Activated CD8-positive, alpha-beta memory T cell treated with anti-CD3 and anti-CD28 coated beads for 36 hours (primary cell): ENCODE measurements around the gene IPO4. TPM values are rescaled to one million over a fixed set of nuclear protein-coding genes. Genes with fewer than 3 reads are reported as not detected.

Experiments
- CTCF ChIA-PET: fragments of 350-600 bp; sonication (Branson Sonifier 250); formaldehyde crosslinking; loops from one replicate; lab custom pipeline; 2021; ENCODE audit warnings: antibody characterized with exemption; lab: Charles Lee
- POLR2A ChIA-PET: fragments of 350-600 bp; sonication (Branson Sonifier 250); formaldehyde crosslinking; loops from one replicate; lab custom pipeline; 2021; ENCODE audit warnings: antibody characterized with exemption; lab: Charles Lee
- total RNA-seq, 2 experiments: library from RNA; stranded (reverse); gene quantifications; one replicate each; pipeline ENCODE4 v1.2.3, GENCODE V29; 2021

The IPO4 gene
- total RNA-seq, 2 experiments from 2014 or later = 166 to 168 TPM

GRCh38 chr14:24171422-24172260, 17.0 kb downstream of the IPO4 start, which contains the start of gene REC8:
Gene REC8 (plus strand): TSS chr14:24172080. CDS start chr14:24172553, 473 bp downstream.
- ChIA-PET CTCF (interaction anchor here (1.9 kb wide), 2 partner anchors 11 to 63 kb away, joined by 4 to 9 read pairs; partner anchors contain the start of gene IRF9), POLR2A (interaction anchor here (1.6 to 2.4 kb wide), 2 partner anchors 10 to 11 kb away, joined by 7 to 9 read pairs; partner anchors contain the start of gene IRF9)

- POLR2A ChIA-PET = no interaction called here
- CTCF ChIA-PET = no interaction called here
Measured at GRCh38 chr14:24167469-24168114, 21.0 kb downstream of the IPO4 start.

GRCh38 chr14:24165785-24166184, 22.8 kb downstream of the IPO4 start:
- CTCF ChIA-PET = interaction anchor here (1.1 to 1.6 kb wide), 2 partner anchors 14 to 76 kb away, joined by 3 read pairs; no protein-coding TSS in a partner anchor
- POLR2A ChIA-PET = interaction anchor here (1.0 kb wide), 1 partner anchor 14 kb away, joined by 3 read pairs; no protein-coding TSS in a partner anchor

- POLR2A ChIA-PET = interaction anchor here (1.7 kb wide), 1 partner anchor 16 kb away, joined by 5 read pairs; no protein-coding TSS in a partner anchor
Measured at GRCh38 chr14:24164518-24164991, 24.1 kb downstream of the IPO4 start.

GRCh38 chr14:24162093-24162492, 26.5 kb downstream of the IPO4 start:
- POLR2A ChIA-PET = interaction anchor here (0.6 to 3.4 kb wide), 6 partner anchors 11 to 52 kb away, joined by 3 to 19 read pairs (median 9); partner anchors contain the start of genes CHMP4A, IPO4, PSME1 and REC8

More at GRCh38 chr14:24164518-24164991, 24.1 kb downstream of the IPO4 start:
- CTCF ChIA-PET = interaction anchor here (1.1 to 1.6 kb wide), 3 partner anchors 11 to 74 kb away, joined by 3 read pairs; no protein-coding TSS in a partner anchor

GRCh38 chr14:24160850-24161804, 27.5 kb downstream of the IPO4 start, which contains the start of gene IRF9:
Gene IRF9 (plus strand): TSS chr14:24161265. CDS start chr14:24162145, 880 bp downstream.
- ChIA-PET CTCF (interaction anchor here (0.6 to 3.5 kb wide), 34 partner anchors 9 to 184 kb away, joined by 3 to 34 read pairs (median 5); partner anchors contain the start of genes CHMP4A, DCAF11, EMC9 and GMPR2), POLR2A (interaction anchor here (0.9 to 3.4 kb wide), 12 partner anchors 9 to 53 kb away, joined by 3 to 19 read pairs (median 8); partner anchors contain the start of genes CHMP4A, DCAF11, EMC9 and IPO4)

More at GRCh38 chr14:24162093-24162492, 26.5 kb downstream of the IPO4 start:
- CTCF ChIA-PET = interaction anchor here (0.7 to 3.5 kb wide), 14 partner anchors 11 to 136 kb away, joined by 3 to 34 read pairs (median 6); partner anchors contain the start of genes EMC9, PCK2, PSME1 and RNF31

- CTCF ChIA-PET = interaction anchor here (0.7 to 3.5 kb wide), 27 partner anchors 9 to 152 kb away, joined by 3 to 34 read pairs (median 5); partner anchors contain the start of genes DCAF11, EMC9, GMPR2 and IPO4
- POLR2A ChIA-PET = interaction anchor here (0.6 to 3.4 kb wide), 12 partner anchors 8 to 85 kb away, joined by 3 to 19 read pairs (median 9); partner anchors contain the start of genes CHMP4A, DCAF11, EMC9 and IPO4
Measured at GRCh38 chr14:24160499-24160849, 28.1 kb downstream of the IPO4 start.

GRCh38 chr14:24159777-24160498, 28.7 kb downstream of the IPO4 start:
- ChIA-PET CTCF (interaction anchor here (0.7 to 3.5 kb wide), 17 partner anchors 9 to 152 kb away, joined by 3 to 34 read pairs (median 9); partner anchors contain the start of genes DCAF11, NRL, PCK2 and PSME1), POLR2A (interaction anchor here (0.6 to 3.4 kb wide), 7 partner anchors 13 to 86 kb away, joined by 3 to 19 read pairs (median 10); partner anchors contain the start of genes DCAF11, EMC9, NRL and PSME1)

GRCh38 chr14:24157331-24157730, 31.3 kb downstream of the IPO4 start:
- ChIA-PET CTCF (no interaction called here), POLR2A (interaction anchor here (0.6 kb wide), 1 partner anchor 12 kb away, joined by 6 read pairs; no protein-coding TSS in a partner anchor)

GRCh38 chr14:24156840-24157239, 31.8 kb downstream of the IPO4 start:
- ChIA-PET CTCF (interaction anchor here (0.5 to 0.6 kb wide), 2 partner anchors 13 to 20 kb away, joined by 3 to 6 read pairs; no protein-coding TSS in a partner anchor), POLR2A (interaction anchor here (0.6 kb wide), 1 partner anchor 13 kb away, joined by 6 read pairs; no protein-coding TSS in a partner anchor)

GRCh38 chr14:24155100-24155499, 33.5 kb downstream of the IPO4 start:
- POLR2A ChIA-PET = no interaction called here

GRCh38 chr14:24151404-24152080, 37.1 kb downstream of the IPO4 start:
- CTCF ChIA-PET = interaction anchor here (0.6 to 1.8 kb wide), 2 partner anchors 9 to 42 kb away, joined by 3 to 17 read pairs; partner anchors contain the start of gene IRF9
- POLR2A ChIA-PET = interaction anchor here (0.6 kb wide), 1 partner anchor 21 kb away, joined by 3 read pairs; the partner anchor contains the start of gene FITM1

More at GRCh38 chr14:24155100-24155499, 33.5 kb downstream of the IPO4 start:
- CTCF ChIA-PET = interaction anchor here (1.1 kb wide), 1 partner anchor 9 kb away, joined by 3 read pairs; the partner anchor contains the start of gene PSME2

GRCh38 chr14:24150993-24151392, 37.6 kb downstream of the IPO4 start:
- CTCF ChIA-PET = interaction anchor here (1.8 kb wide), 1 partner anchor 10 kb away, joined by 17 read pairs; the partner anchor contains the start of gene IRF9
- POLR2A ChIA-PET = interaction anchor here (0.8 kb wide), 1 partner anchor 50 kb away, joined by 3 read pairs; no protein-coding TSS in a partner anchor

GRCh38 chr14:24150567-24150966, 38.0 kb downstream of the IPO4 start:
- CTCF ChIA-PET = interaction anchor here (1.4 to 1.8 kb wide), 2 partner anchors 10 to 23 kb away, joined by 3 to 17 read pairs; partner anchors contain the start of gene IRF9
- POLR2A ChIA-PET = interaction anchor here (0.8 to 1.2 kb wide), 2 partner anchors 9 to 51 kb away, joined by 3 read pairs; partner anchors contain the start of gene EMC9

- ChIA-PET POLR2A (interaction anchor here (0.8 to 1.2 kb wide), 2 partner anchors 9 to 51 kb away, joined by 3 read pairs; partner anchors contain the start of gene EMC9), CTCF (interaction anchor here (1.4 kb wide), 1 partner anchor 24 kb away, joined by 3 read pairs; no protein-coding TSS in a partner anchor)
Measured at GRCh38 chr14:24150061-24150460, 38.6 kb downstream of the IPO4 start.
